Endodermal cell (in vitro differentiated cells): ENCODE data around the gene ZWILCH. TPM values are rescaled to one million over a fixed set of nuclear protein-coding genes. Genes with fewer than 3 reads are reported as not detected.

ENCODE experiments used
- DNase-seq: peaks from one replicate; pipeline ENCODE4 v3.0.0-alpha.2; 2017
- H3K27ac ChIP-seq: 2 replicates; pipeline ENCODE4 v1.5.1; 2013; ENCODE audit warnings: mild to moderate bottlenecking, low read depth, low read length, moderate library complexity
- H3K27me3 ChIP-seq: 2 replicates; pipeline ENCODE4 v1.6.1; 2013; ENCODE audit warnings: mild to moderate bottlenecking, low read length, moderate library complexity; ENCODE audit not compliant: insufficient read depth, control insufficient read depth, poor library complexity, severe bottlenecking
- H3K36me3 ChIP-seq: 2 replicates; pipeline ENCODE4 v1.7.0; 2013; ENCODE audit warnings: mild to moderate bottlenecking, low read length, moderate library complexity; ENCODE audit not compliant: control insufficient read depth, insufficient read depth
- H3K4me1 ChIP-seq: one replicate; pipeline ENCODE4 v1.7.0; 2013; ENCODE audit warnings: low read length; ENCODE audit not compliant: control insufficient read depth, insufficient read depth
- H3K4me3 ChIP-seq: 2 replicates; pipeline ENCODE4 v1.5.1; 2013; ENCODE audit warnings: mild to moderate bottlenecking, low read length, moderate library complexity
- H3K9ac ChIP-seq: 2 replicates; pipeline ENCODE4 v1.6.1; 2013; ENCODE audit warnings: mild to moderate bottlenecking, low read length, moderate library complexity; ENCODE audit not compliant: poor library complexity, severe bottlenecking; ENCODE audit errors: extremely low read depth
- H3K9me3 ChIP-seq: 2 replicates; pipeline ENCODE4 v1.6.1; 2013; ENCODE audit warnings: mild to moderate bottlenecking, low read length, moderate library complexity; ENCODE audit not compliant: control insufficient read depth
- H3K27ac Mint-ChIP-seq: 2 replicates; pipeline ENCODE4 v1.8.0; 2020; ENCODE audit warnings: mixed read lengths
- H3K27me3 Mint-ChIP-seq: 2 replicates; pipeline ENCODE4 v1.8.0; 2021; ENCODE audit warnings: mild to moderate bottlenecking, mixed read lengths; ENCODE audit not compliant: insufficient read depth
- H3K36me3 Mint-ChIP-seq: 2 replicates; pipeline ENCODE4 v1.8.0; 2020; ENCODE audit warnings: low read depth, mixed read lengths
- H3K4me1 Mint-ChIP-seq: 2 replicates; pipeline ENCODE4 v1.8.0; 2020; ENCODE audit warnings: mixed read lengths
- H3K4me3 Mint-ChIP-seq: 2 replicates; pipeline ENCODE4 v1.8.0; 2020; ENCODE audit warnings: mild to moderate bottlenecking, moderate library complexity, mixed read lengths
- H3K9me3 Mint-ChIP-seq: 2 replicates; pipeline ENCODE4 v1.8.0; 2020; ENCODE audit warnings: mild to moderate bottlenecking, mixed read lengths
- CTCF ChIP-seq: fragments of 200-600 bp; sonication (generic); conservative IDR thresholded peaks from 2 replicates; pipeline ENCODE4 v1.5.0; 2021; ENCODE audit warnings: antibody characterized with exemption, mild to moderate bottlenecking
- WGBS, 2 experiments: methylation state at CpG; one replicate each; pipeline versions ENCODE4 v1.1.5 to v1.1.7; 2013; ENCODE audit warnings: missing lambda C conversion rate in 2 of 2, mixed read lengths in 1 of 2; ENCODE audit not compliant: insufficient coverage in 1 of 2, insufficient read length in 1 of 2; 5-methylcytosine and 5-hydroxymethylcytosine counted together
- microRNA-seq: library from miRNA; unstranded; fragments of <30 nt; microRNA quantifications from one replicate; pipeline ENCODE4 v1.2.0, GENCODE V29; 2020; ENCODE audit warnings: borderline microRNAs expressed
- total RNA-seq, 2 donors: library from RNA; stranded (reverse); fragmentation: NEBNext Ultra II Directional in 1 of 2; extraction: Animal tissue kit (Norgen Biotek cat#: 25700) in 1 of 2; gene quantifications; 2 replicates in 1 of 2; 3 replicates in 1 of 2; pipeline ENCODE4 v1.2.1, GENCODE V29; 2021

ZWILCH gene
- total RNA-seq, 2 donors from 2014 or later = 37.3 to 44.2 TPM

GRCh38 chr15:66595931-66596545, 90.9 kb downstream of the ZWILCH start:
- no peak for TF ChIP-seq CTCF
- H3K9ac ChIP-seq = no peak overlapping the region
- H3K4me1 ChIP-seq = peaks cover 17% of the 10 kb centered on the region
- no peak overlapping the region for H3K27ac ChIP-seq
- WGBS, 2 experiments = 91 to 95% methylated on average over 8 of the region's 8 CpGs
- H3K27me3 ChIP-seq = no peaks in the 10 kb centered on the region
- Mint-ChIP-seq H3K27me3 (peaks cover 17% of the 10 kb centered on the region), H3K27ac (no peak overlapping the region), H3K36me3 (no peaks in the 10 kb centered on the region), H3K4me1 (peaks cover 27% of the 10 kb centered on the region), H3K4me3 (no peak overlapping the region), H3K9me3 (no peaks in the 10 kb centered on the region)
- H3K9me3 ChIP-seq = no peaks in the 10 kb centered on the region
- no peak overlapping the region for H3K4me3 ChIP-seq
- H3K36me3 ChIP-seq = no peaks in the 10 kb centered on the region
- DNase-seq = no peak

- 88 to 92% methylated on average over 5 to 13 of the region's 14 CpGs for WGBS, 2 experiments
- H3K36me3 Mint-ChIP-seq = no peaks in the 10 kb centered on the region
- no peak overlapping the region for H3K4me3 Mint-ChIP-seq
These were observed 93.1 kb downstream of the ZWILCH start for GRCh38 chr15:66598095-66598815.

More at GRCh38 chr15:66598095-66598815, 93.1 kb downstream of the ZWILCH start:
- H3K4me1 ChIP-seq = peaks cover 8% of the 10 kb centered on the region
- H3K27me3 ChIP-seq = no peaks in the 10 kb centered on the region
- DNase-seq = no peak
- Mint-ChIP-seq H3K27ac (no peak overlapping the region), H3K4me1 (peaks cover 17% of the 10 kb centered on the region), H3K27me3 (peaks cover 20% of the 10 kb centered on the region), H3K9me3 (no peaks in the 10 kb centered on the region)
- H3K9me3 ChIP-seq = no peaks in the 10 kb centered on the region
- TF ChIP-seq CTCF = no peak
- no peaks in the 10 kb centered on the region for H3K36me3 ChIP-seq
- no peak overlapping the region for H3K27ac ChIP-seq
- H3K9ac ChIP-seq = no peak overlapping the region
- no peak overlapping the region for H3K4me3 ChIP-seq

Small RNA genes within 50 kb of the gene (microRNA-seq; reads per million reads assigned to microRNA genes)
- gene MIR4512 = not detected

Other genes with a start within 250 kb of the ZWILCH start
- gene DIS3L, start 211.8 kb upstream of the ZWILCH start, total RNA-seq = 10 to 100 TPM; 26.3 to 38.4 TPM
- 10 to 100 TPM; 19.7 to 25.5 TPM for gene TIPIN, start 148.6 kb upstream of the ZWILCH start, total RNA-seq
- gene MAP2K1, start 118.4 kb upstream of the ZWILCH start, total RNA-seq = 10 to 100 TPM; 73.7 to 81.2 TPM
- 10 to 100 TPM; 25.4 to 27.4 TPM for gene SNAPC5, start 7.6 kb upstream of the ZWILCH start, total RNA-seq
- gene RPL4, start 471 bp upstream of the ZWILCH start, total RNA-seq = 1,000 to 10,000 TPM; 2,700 to 3,227 TPM
- gene LCTL, start 60.7 kb downstream of the ZWILCH start, total RNA-seq = under 1 TPM; 0.51 to 0.77 TPM
- gene SMAD6, start 196.9 kb downstream of the ZWILCH start, total RNA-seq = 100 to 1,000 TPM; 190 to 213 TPM